IMR-90 (cell line): ENCODE measurements around the gene ELK3. TPM values are rescaled to one million over a fixed set of nuclear protein-coding genes. Genes with fewer than 3 reads are reported as not detected.

ENCODE experiments used
- ATAC-seq: fragments of 200-7000 bp; cut with Tn5 transposase; 2 replicates; pipeline ENCODE4 v1.9.1; 2020; ENCODE audit warnings: low read depth, mild to moderate bottlenecking, moderate library complexity
- BruUV-seq: library from RNA; stranded (reverse); fragments of 400-500 nt; replicated peaks from 2 replicates; lab custom pipeline; 2021; lab: Mats Ljungman, UMichigan
- CTCF ChIA-PET: fragments of 300-600 bp; formaldehyde crosslinking; extraction: SDS; loops from one replicate; lab custom pipeline; 2021; ENCODE audit warnings: antibody characterized with exemption; lab: Yijun Ruan, JAX
- POLR2A ChIA-PET: fragments of 300-600 bp; sonication (Branson Sonifier 250); formaldehyde crosslinking; loops from one replicate; lab custom pipeline; 2022; ENCODE audit warnings: antibody characterized with exemption; ENCODE audit not compliant: unreplicated experiment; lab: Charles Lee
- DNase-seq: peaks from one replicate; pipeline ENCODE4 v3.0.0; 2013
- H2AFZ ChIP-seq: replicated peaks from 2 replicates; pipeline ENCODE3; 2013; ENCODE audit warnings: low read length, mild to moderate bottlenecking; ENCODE audit not compliant: poor library complexity
- H2AK5ac ChIP-seq: 2 replicates; pipeline ENCODE4 v1.6.1; 2013; ENCODE audit warnings: low read depth, low read length, inconsistent platforms
- H2AK9ac ChIP-seq: replicated peaks from 2 replicates; pipeline ENCODE3; 2013; ENCODE audit warnings: mild to moderate bottlenecking, low read depth, low read length, moderate library complexity; ENCODE audit not compliant: poor library complexity
- H2BK120ac ChIP-seq: 2 replicates; pipeline ENCODE4 v1.6.1; 2013; ENCODE audit warnings: low read depth, low read length, inconsistent platforms
- H2BK15ac ChIP-seq: 3 replicates; pipeline ENCODE4 v1.6.1; 2013; ENCODE audit warnings: low read depth, low read length, inconsistent platforms
- H2BK20ac ChIP-seq: 2 replicates; pipeline ENCODE4 v1.6.1; 2013; ENCODE audit warnings: low read depth, mild to moderate bottlenecking, inconsistent platforms, low read length, moderate library complexity
- H2BK5ac ChIP-seq: 2 replicates; pipeline ENCODE4 v1.6.1; 2013; ENCODE audit warnings: mild to moderate bottlenecking, low read depth, low read length, inconsistent platforms; ENCODE audit not compliant: poor library complexity, severe bottlenecking
- H3K14ac ChIP-seq: replicated peaks from 2 replicates; pipeline ENCODE4 v1.6.1; 2013; ENCODE audit warnings: low read depth, low read length, inconsistent platforms
- H3K18ac ChIP-seq: 2 replicates; pipeline ENCODE4 v1.6.1; 2013; ENCODE audit warnings: low read depth, low read length, control low read depth
- H3K23ac ChIP-seq: 2 replicates; pipeline ENCODE4 v1.6.1; 2013; ENCODE audit warnings: low read depth, low read length, inconsistent platforms
- H3K27ac ChIP-seq: 2 replicates; pipeline ENCODE4 v1.5.1; 2013; ENCODE audit warnings: mild to moderate bottlenecking, control low read depth, low read length; ENCODE audit not compliant: insufficient read depth
- H3K27me3 ChIP-seq: 2 replicates; pipeline ENCODE4 v1.6.1; 2013; ENCODE audit warnings: low read length; ENCODE audit not compliant: control insufficient read depth, insufficient read depth
- H3K36me3 ChIP-seq: 2 replicates; pipeline ENCODE4 v1.6.1; 2013; ENCODE audit warnings: low read length, mixed read lengths; ENCODE audit not compliant: control insufficient read depth, insufficient read depth
- H3K4ac ChIP-seq: 2 replicates; pipeline ENCODE4 v1.6.1; 2013; ENCODE audit warnings: low read depth, low read length, inconsistent platforms
- H3K4me1 ChIP-seq: 2 replicates; pipeline ENCODE4 v1.6.1; 2013; ENCODE audit warnings: low read length, mixed read lengths; ENCODE audit not compliant: control insufficient read depth, insufficient read depth
- H3K4me2 ChIP-seq: 2 replicates; pipeline ENCODE4 v1.6.1; 2013; ENCODE audit warnings: low read depth, mild to moderate bottlenecking, control low read depth, low read length, moderate library complexity
- H3K4me3 ChIP-seq: 2 replicates; pipeline ENCODE4 v1.5.1; 2013; ENCODE audit warnings: low read depth, mild to moderate bottlenecking, control low read depth, low read length, moderate library complexity; ENCODE audit not compliant: insufficient read depth
- H3K56ac ChIP-seq: 2 replicates; pipeline ENCODE4 v1.6.1; 2013; ENCODE audit warnings: low read length, inconsistent platforms; ENCODE audit not compliant: insufficient read depth; ENCODE audit errors: extremely low read depth
- H3K79me1 ChIP-seq, 2 experiments: 2 replicates each; pipeline ENCODE4 v1.6.1; 2013; ENCODE audit warnings: low read length in 2 of 2, inconsistent platforms in 1 of 2, low read depth in 1 of 2
- H3K9ac ChIP-seq: 2 replicates; pipeline ENCODE4 v1.6.1; 2013; ENCODE audit warnings: low read depth, low read length, control low read depth
- H3K9me1 ChIP-seq: 2 replicates; pipeline ENCODE4 v1.6.1; 2013; ENCODE audit warnings: low read length, inconsistent platforms; ENCODE audit not compliant: insufficient read depth
- H3K9me3 ChIP-seq: 2 replicates; pipeline ENCODE4 v1.6.1; 2013; ENCODE audit warnings: low read length; ENCODE audit not compliant: control insufficient read depth, insufficient read depth
- H4K20me1 ChIP-seq: 2 replicates; pipeline ENCODE4 v1.6.1; 2013; ENCODE audit warnings: low read length, inconsistent platforms; ENCODE audit not compliant: insufficient read depth
- H4K5ac ChIP-seq: 2 replicates; pipeline ENCODE4 v1.6.1; 2013; ENCODE audit warnings: mild to moderate bottlenecking, low read depth, low read length, control low read depth
- H4K8ac ChIP-seq, 2 experiments: 2 replicates each; pipeline ENCODE4 v1.6.1; 2013; ENCODE audit warnings: low read depth in 2 of 2, low read length in 2 of 2, control low read depth in 1 of 2, inconsistent platforms in 1 of 2
- H4K91ac ChIP-seq: 2 replicates; pipeline ENCODE4 v1.6.1; 2013; ENCODE audit warnings: low read depth, low read length, inconsistent platforms; ENCODE audit not compliant: insufficient read depth
- BHLHE40 ChIP-seq: fragments of 150-350 bp; IDR thresholded peaks from 2 replicates; pipeline ENCODE4 v1.6.1; 2016; ENCODE audit warnings: mild to moderate bottlenecking, low read depth, low read length
- CEBPB ChIP-seq: IDR thresholded peaks from 2 replicates; pipeline ENCODE4 v1.6.1; 2012; ENCODE audit warnings: low read depth, low read length, improper control_type of control experiment
- CHD1 ChIP-seq: IDR thresholded peaks from 2 replicates; pipeline ENCODE4 v1.6.1; 2012; ENCODE audit warnings: low read depth, low read length, improper control_type of control experiment
- FOS ChIP-seq: fragments of 150-350 bp; IDR thresholded peaks from 2 replicates; pipeline ENCODE4 v1.6.1; 2016; ENCODE audit warnings: low read depth, low read length
- MXI1 ChIP-seq: IDR thresholded peaks from 2 replicates; pipeline ENCODE4 v1.6.1; 2012; ENCODE audit warnings: low read depth, mild to moderate bottlenecking, low read length, moderate library complexity, borderline replicate concordance
- POLR2A ChIP-seq: IDR thresholded peaks from 2 replicates; pipeline ENCODE4 v1.6.1; 2012; ENCODE audit warnings: mild to moderate bottlenecking, low read depth, low read length
- RCOR1 ChIP-seq: IDR thresholded peaks from 2 replicates; pipeline ENCODE4 v1.6.1; 2012; ENCODE audit warnings: mild to moderate bottlenecking, low read length, improper control_type of control experiment; ENCODE audit not compliant: insufficient replicate concordance
- WGBS, 2 experiments: methylation state at CpG; one replicate each; pipeline versions ENCODE4 v1.1.5 to v1.1.7; 2013; ENCODE audit warnings: missing lambda C conversion rate in 2 of 2; ENCODE audit not compliant: insufficient read length in 1 of 2; ENCODE audit errors: extremely low coverage in 2 of 2; 5-methylcytosine and 5-hydroxymethylcytosine counted together
- dilution Hi-C: fragments of 300-500 bp; cut with HindIII; formaldehyde crosslinking; loops from one replicate; pipeline ENCODE4 v1.14.3; 2018; ENCODE audit warnings: low sequenced_read_pairs; ENCODE audit not compliant: unreplicated experiment
- in situ Hi-C: fragments of 300-500 bp; cut with MboI; formaldehyde crosslinking; loops from 3 replicates; pipeline ENCODE4 v1.14.3; 2019; ENCODE audit warnings: low sequenced_read_pairs, inconsistent platforms, mixed read lengths
- intact Hi-C: fragments of 100-400 bp; cut with micrococcal nuclease; formaldehyde crosslinking; loops from 2 replicates; pipeline ENCODE4 v1.10.0; 2022
- polyA plus RNA-seq, 3 experiments: library from polyadenylated mRNA; depleted of rRNA; stranded (reverse); fragments of >200 nt; gene quantifications; 2 replicates each; pipeline ENCODE4 v1.2.3, GENCODE V29; 2012; ENCODE audit warnings: low replicate concordance in 1 of 3
- total RNA-seq: library from RNA; depleted of rRNA; stranded (reverse); fragments of >200 nt; gene quantifications from 2 replicates; pipeline ENCODE4 v1.2.3, GENCODE V29; 2012
- TF ChIP-seq, protein P1 (sequence below): conservative IDR thresholded peaks from 2 replicates; pipeline ENCODE4 v1.5.1; 2012; ENCODE audit warnings: mild to moderate bottlenecking, low read depth, low read length, improper control_type of control experiment

The ELK3 gene
- total and polyA plus RNA-seq, 2 of the 4 experiments (the other 2 are of a cell fraction) = 14.5 to 27.5 TPM

DNA sequence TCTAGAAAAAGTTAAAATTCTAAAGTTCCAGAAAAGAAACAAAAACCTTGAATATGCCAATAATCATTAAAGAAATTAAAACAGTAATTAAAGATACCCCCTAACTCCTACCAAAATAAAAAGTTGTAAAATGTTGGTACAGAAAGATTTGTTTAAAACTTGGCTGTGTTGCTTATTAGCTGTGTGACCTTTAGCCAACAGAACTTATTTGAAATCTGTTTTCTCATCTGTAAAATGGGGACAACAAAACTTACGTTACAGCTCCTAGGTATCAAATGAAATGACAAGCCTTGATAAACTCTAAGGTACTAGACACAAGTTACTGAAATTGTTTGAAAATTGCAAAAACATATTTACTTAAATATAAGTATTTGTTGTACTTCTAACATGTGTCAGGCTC is 71.7 kb downstream of the ELK3 start:
- dilution Hi-C loops = no loop called here

More for the DNA sequence above, 71.7 kb downstream of the ELK3 start:
- Histone ChIP-seq H2AK5ac (no peak overlapping the region), H4K8ac (no peak overlapping the region), H3K9me1 (peaks cover 10% of the 10 kb centered on the region), H2AK9ac (no peak overlapping the region), H3K56ac (no peak overlapping the region), H2BK20ac (no peak overlapping the region), H3K9ac (no peak overlapping the region), H3K27ac (no peak overlapping the region), H3K14ac (no peak overlapping the region), H2AFZ (no peak overlapping the region), H3K4me1 (peaks cover 4% of the 10 kb centered on the region; the same call in 1 of the 2 replicates), H3K36me3 (peaks cover 33% of the 10 kb centered on the region), H3K27me3 (no peaks in the 10 kb centered on the region), H3K18ac (no peak overlapping the region), H3K4ac (no peak overlapping the region), H3K9me3 (no peaks in the 10 kb centered on the region), H4K20me1 (peaks cover 22% of the 10 kb centered on the region; the same call in 1 of the 2 replicates), H2BK120ac (no peak overlapping the region), H4K5ac (no peak overlapping the region), H3K79me1 (peaks cover 32 to 56% of the 10 kb centered on the region in 2 experiments), H4K91ac (no peak overlapping the region), H3K4me3 (no peak overlapping the region), H2BK5ac (no peak overlapping the region), H3K4me2 (no peak overlapping the region), H3K23ac (no peak overlapping the region), H2BK15ac (no peak overlapping the region)
- CTCF ChIA-PET = no interaction called here
- BruUV-seq = no TSS peak
- in situ Hi-C loops = no loop called here
- TF ChIP-seq CHD1 (no peak), CEBPB (no peak), POLR2A (no peak), MXI1 (no peak), RCOR1 (no peak), BHLHE40 (no peak), FOS (no peak)
- TF ChIP-seq, protein P1, sequence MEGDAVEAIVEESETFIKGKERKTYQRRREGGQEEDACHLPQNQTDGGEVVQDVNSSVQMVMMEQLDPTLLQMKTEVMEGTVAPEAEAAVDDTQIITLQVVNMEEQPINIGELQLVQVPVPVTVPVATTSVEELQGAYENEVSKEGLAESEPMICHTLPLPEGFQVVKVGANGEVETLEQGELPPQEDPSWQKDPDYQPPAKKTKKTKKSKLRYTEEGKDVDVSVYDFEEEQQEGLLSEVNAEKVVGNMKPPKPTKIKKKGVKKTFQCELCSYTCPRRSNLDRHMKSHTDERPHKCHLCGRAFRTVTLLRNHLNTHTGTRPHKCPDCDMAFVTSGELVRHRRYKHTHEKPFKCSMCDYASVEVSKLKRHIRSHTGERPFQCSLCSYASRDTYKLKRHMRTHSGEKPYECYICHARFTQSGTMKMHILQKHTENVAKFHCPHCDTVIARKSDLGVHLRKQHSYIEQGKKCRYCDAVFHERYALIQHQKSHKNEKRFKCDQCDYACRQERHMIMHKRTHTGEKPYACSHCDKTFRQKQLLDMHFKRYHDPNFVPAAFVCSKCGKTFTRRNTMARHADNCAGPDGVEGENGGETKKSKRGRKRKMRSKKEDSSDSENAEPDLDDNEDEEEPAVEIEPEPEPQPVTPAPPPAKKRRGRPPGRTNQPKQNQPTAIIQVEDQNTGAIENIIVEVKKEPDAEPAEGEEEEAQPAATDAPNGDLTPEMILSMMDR = no peak
- POLR2A ChIA-PET = interaction anchor here (0.6 kb wide), 1 partner anchor 123 kb away, joined by 3 read pairs; no protein-coding TSS in a partner anchor
- ATAC-seq (no peak), DNase-seq (no peak)
- no CpG with 5 or more reads among the region's 1 CpG for WGBS, 2 experiments
- intact Hi-C loops = no loop called here
